Peyer's patch (tissue), 4 donors: Measurements from ENCODE around the gene PRKAG3.

Experiments used
- POLR2A ChIP-seq, 2 donors: fragments of 450-650 bp; IDR thresholded peaks; one replicate each; pipeline ENCODE4 v1.5.1; 2017; ENCODE audit warnings: antibody characterized with exemption in 2 of 2, mild to moderate bottlenecking in 2 of 2, moderate library complexity in 2 of 2
- TF ChIP-seq, protein P1 (sequence below), 6 experiments: fragments of 450-650 bp in 4 of 6; fragments of 200-600 bp in 2 of 6; sonication (generic) in 1 of 6; IDR thresholded peaks; one replicate each; pipeline ENCODE4 v1.5.1; 2017 to 2019; ENCODE audit warnings: antibody characterized with exemption in 6 of 6, mild to moderate bottlenecking in 3 of 6, moderate library complexity in 1 of 6

DNA sequence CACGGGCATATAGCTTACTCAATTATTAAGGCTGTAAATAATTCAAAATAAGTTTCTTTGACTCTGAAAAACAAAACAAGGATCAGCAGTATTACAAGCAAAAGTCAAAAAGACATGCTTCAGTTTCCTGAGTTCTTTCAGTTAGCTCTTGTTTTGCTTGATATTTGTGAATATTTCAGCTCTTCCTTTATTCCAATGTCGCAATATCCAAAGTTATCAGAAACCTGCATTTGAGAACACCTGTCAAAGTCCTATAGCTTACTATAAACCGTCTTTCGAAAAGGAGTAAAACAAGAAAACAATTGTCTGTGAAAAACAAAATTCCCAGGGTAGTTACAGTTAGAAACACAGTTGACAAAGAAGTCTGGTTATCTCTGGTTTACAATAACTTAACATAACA is 34.9 kb downstream of the PRKAG3 start:
- TF ChIP-seq, protein P1, sequence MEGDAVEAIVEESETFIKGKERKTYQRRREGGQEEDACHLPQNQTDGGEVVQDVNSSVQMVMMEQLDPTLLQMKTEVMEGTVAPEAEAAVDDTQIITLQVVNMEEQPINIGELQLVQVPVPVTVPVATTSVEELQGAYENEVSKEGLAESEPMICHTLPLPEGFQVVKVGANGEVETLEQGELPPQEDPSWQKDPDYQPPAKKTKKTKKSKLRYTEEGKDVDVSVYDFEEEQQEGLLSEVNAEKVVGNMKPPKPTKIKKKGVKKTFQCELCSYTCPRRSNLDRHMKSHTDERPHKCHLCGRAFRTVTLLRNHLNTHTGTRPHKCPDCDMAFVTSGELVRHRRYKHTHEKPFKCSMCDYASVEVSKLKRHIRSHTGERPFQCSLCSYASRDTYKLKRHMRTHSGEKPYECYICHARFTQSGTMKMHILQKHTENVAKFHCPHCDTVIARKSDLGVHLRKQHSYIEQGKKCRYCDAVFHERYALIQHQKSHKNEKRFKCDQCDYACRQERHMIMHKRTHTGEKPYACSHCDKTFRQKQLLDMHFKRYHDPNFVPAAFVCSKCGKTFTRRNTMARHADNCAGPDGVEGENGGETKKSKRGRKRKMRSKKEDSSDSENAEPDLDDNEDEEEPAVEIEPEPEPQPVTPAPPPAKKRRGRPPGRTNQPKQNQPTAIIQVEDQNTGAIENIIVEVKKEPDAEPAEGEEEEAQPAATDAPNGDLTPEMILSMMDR (IDR thresholded peaks at IDR 0.05): no peak
- no peak for TF ChIP-seq POLR2A (IDR thresholded peaks at IDR 0.05)
